Measurements from ENCODE around the gene ASAP3. TPM values are rescaled to one million over a fixed set of nuclear protein-coding genes. Genes with fewer than 3 reads are reported as not detected.

ASAP3 gene
- total and polyA plus RNA-seq, 12 donors = 22.4 to 122 (median 77.3) TPM

DNA sequence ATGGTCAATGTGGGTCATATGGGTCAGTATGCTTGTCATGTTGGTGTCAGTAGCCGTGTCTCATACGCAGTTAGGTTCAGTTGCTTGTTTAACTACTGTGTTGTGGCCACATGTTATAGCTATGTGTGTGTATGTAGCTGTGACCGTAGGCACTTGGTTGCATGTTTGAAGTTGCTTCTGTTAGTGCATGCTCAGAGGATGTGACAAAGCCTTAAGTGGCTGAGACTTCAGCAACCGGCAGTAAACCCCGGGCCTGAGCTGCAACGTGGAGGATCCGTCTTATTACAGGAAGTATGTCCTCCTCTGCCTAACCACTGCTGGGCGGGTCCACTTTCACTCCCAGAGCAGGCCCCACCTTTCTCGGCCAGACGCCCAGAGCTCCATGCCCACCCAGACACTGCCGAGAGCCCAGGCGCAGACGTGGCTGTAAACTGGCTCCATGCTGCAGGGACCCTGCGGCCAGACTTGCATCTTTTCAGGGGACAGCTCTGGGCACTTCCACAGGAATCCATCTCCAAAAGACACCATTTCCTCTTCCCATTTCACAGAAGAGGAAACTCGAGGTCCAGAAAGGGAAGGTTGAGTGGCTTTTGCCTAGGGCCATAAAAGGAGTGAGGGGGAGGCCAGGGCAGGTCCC, 61.6 kb downstream of the ASAP3 start:
- H3K27ac ChIP-seq = peak overlapping the region in 4 of 5 donors; percentile 11 to 89 (median 86)
- peak overlapping the region in 1 of 4 donors; percentile 82 for H3K4me3 ChIP-seq
- 8 to 63% (median 11%) methylated on average over 3 to 15 of the region's 15 CpGs for whole genome bisulfite sequencing, 4 donors
- H3K4me1 ChIP-seq (replicated peaks in 1 of 2) = peaks cover 35 to 48% of the 10 kb centered on the region in 2 donors
- no peaks in the 10 kb centered on the region for H3K36me3 ChIP-seq (replicated peaks in 1 of 2)
- TF ChIP-seq POLR2A (IDR thresholded peaks at IDR 0.05) = peak in 1 of 2 donors; percentile 24
- TF ChIP-seq, protein P1, sequence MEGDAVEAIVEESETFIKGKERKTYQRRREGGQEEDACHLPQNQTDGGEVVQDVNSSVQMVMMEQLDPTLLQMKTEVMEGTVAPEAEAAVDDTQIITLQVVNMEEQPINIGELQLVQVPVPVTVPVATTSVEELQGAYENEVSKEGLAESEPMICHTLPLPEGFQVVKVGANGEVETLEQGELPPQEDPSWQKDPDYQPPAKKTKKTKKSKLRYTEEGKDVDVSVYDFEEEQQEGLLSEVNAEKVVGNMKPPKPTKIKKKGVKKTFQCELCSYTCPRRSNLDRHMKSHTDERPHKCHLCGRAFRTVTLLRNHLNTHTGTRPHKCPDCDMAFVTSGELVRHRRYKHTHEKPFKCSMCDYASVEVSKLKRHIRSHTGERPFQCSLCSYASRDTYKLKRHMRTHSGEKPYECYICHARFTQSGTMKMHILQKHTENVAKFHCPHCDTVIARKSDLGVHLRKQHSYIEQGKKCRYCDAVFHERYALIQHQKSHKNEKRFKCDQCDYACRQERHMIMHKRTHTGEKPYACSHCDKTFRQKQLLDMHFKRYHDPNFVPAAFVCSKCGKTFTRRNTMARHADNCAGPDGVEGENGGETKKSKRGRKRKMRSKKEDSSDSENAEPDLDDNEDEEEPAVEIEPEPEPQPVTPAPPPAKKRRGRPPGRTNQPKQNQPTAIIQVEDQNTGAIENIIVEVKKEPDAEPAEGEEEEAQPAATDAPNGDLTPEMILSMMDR (IDR thresholded peaks at IDR 0.05) = no peak
- intact Hi-C loops (cut with DNase I) = loop anchor here in 1 of 2 donors (10.0 kb wide), 1 partner anchor 112 kb away; the partner anchor contains the start of gene E2F2
- DNase-seq = peak; percentile 60 to 86 (median 77)
- no peaks in the 10 kb centered on the region for H3K9me3 ChIP-seq (replicated peaks in 1 of 3)
- H3K27me3 ChIP-seq = no peaks in the 10 kb centered on the region

DNA sequence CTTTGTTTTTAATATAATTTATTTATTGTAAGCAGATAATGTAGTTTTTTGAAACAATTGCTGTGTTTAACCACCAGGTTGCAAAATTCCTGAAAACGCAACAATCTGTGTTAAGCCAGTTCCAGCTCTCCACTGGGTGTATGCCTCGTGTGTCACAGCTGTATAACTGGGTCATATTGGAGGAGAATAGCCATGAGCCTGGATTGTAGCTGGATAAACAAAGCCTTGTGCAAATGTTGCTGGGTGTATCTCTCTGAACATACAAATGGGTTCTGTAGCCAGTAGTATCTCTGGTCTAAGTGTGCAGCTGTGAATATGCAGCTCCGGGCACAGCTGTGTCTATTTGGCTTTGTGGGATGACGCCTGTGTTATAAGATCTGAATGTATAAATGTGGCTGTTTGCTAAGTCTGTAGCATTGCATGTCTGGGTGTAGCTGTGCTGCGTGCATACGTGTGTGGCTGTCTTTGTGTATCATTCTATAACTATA, 62.2 kb downstream of the ASAP3 start:
- Histone ChIP-seq H3K9me3 (replicated peaks in 1 of 3) (no peaks in the 10 kb centered on the region), H3K27me3 (no peaks in the 10 kb centered on the region), H3K4me3 (peak overlapping the region in 1 of 4 donors; percentile 82), H3K36me3 (replicated peaks in 1 of 2) (peaks cover 0 to 2% of the 10 kb centered on the region in 2 donors), H3K4me1 (replicated peaks in 1 of 2) (peaks cover 36 to 49% of the 10 kb centered on the region in 2 donors), H3K27ac (peak overlapping the region in 4 of 5 donors; percentile 11 to 89 (median 86))
- intact Hi-C loops (cut with DNase I) = loop anchor here in 1 of 2 donors (10.0 kb wide), 1 partner anchor 113 kb away; the partner anchor contains the start of gene E2F2
- 31 to 36% (median 33%) methylated on average over 5 to 6 of the region's 6 CpGs for WGBS, 4 donors
- TF ChIP-seq, protein P1 (IDR thresholded peaks at IDR 0.05) = peak in 5 of 6 experiments; percentile 31 to 60 (median 49)
- TF ChIP-seq POLR2A (IDR thresholded peaks at IDR 0.05) = peak in 1 of 2 donors; percentile 12
- peak in 5 of 7 donors; percentile 46 to 74 (median 71) for DNase-seq

DNA sequence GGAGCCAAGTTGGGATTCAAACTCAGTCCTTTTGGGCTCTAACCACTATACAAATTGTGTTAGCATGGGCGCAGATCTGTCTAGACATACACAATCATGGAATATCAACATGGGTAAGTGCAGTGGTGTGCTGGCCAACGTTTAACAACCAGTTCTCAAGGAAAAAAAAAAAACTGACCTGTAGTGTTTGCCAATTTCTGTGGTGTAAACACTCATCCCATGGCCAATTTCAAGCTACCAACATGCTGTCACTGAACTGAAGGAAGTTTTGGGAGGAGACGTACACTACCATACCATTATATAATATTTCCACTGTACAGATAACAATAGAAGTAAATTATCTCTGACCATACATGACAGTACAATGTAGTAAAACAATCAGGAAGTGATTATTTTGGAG, 62.6 kb downstream of the ASAP3 start:
- WGBS, 4 donors = 45 to 63% (median 57%) methylated on average over 3 of the region's 3 CpGs
- no peak for DNase-seq
- TF ChIP-seq, protein P1 (IDR thresholded peaks at IDR 0.05) = no peak
- no peak for TF ChIP-seq POLR2A (IDR thresholded peaks at IDR 0.05)
- no peaks in the 10 kb centered on the region for H3K27me3 ChIP-seq
- intact Hi-C loops (cut with DNase I) = loop anchor here in 1 of 2 donors (10.0 kb wide), 1 partner anchor 113 kb away; the partner anchor contains the start of gene E2F2
- H3K4me3 ChIP-seq = no peak overlapping the region
- H3K9me3 ChIP-seq (replicated peaks in 1 of 3) = no peaks in the 10 kb centered on the region
- H3K36me3 ChIP-seq (replicated peaks in 1 of 2) = peaks cover 0 to 7% of the 10 kb centered on the region in 2 donors
- H3K4me1 ChIP-seq (replicated peaks in 1 of 2) = peaks cover 36 to 49% of the 10 kb centered on the region in 2 donors
- H3K27ac ChIP-seq = peak overlapping the region in 3 of 5 donors; percentile 11 to 89 (median 87)

DNA sequence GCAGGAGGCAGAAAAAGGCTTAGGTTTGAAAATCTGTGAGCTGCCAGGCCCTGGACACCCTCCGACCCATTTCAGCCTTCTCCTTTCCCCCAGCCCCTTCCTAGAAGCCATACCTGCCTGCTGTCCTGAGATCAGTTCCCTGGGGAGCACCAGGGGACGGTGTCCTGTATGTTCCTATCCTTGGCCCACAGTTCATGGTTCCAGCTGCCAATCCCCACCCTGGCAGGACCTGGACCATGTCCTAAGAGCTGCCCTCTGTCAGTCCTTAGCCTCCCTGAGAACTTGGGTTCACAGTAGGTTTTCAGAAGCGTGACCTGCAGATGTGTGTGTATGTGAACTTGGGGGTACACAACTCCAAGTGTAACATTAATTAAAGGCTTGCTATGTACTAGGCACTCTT, 63.2 kb downstream of the ASAP3 start:
- Histone ChIP-seq H3K27ac (peak overlapping the region in 2 of 5 donors; percentile 87 to 89), H3K9me3 (replicated peaks in 1 of 3) (no peaks in the 10 kb centered on the region)
- TF ChIP-seq POLR2A (IDR thresholded peaks at IDR 0.05) = no peak
- TF ChIP-seq, protein P1 (IDR thresholded peaks at IDR 0.05) = no peak

More for the DNA sequence above, 63.2 kb downstream of the ASAP3 start:
- WGBS, 4 donors = 66 to 96% (median 87%) methylated on average over 2 to 3 of the region's 3 CpGs
- intact Hi-C loops (cut with DNase I) = loop anchor here in 1 of 2 donors (10.0 kb wide), 1 partner anchor 114 kb away; the partner anchor contains the start of gene E2F2
- H3K27me3 ChIP-seq = no peaks in the 10 kb centered on the region
- H3K4me1 ChIP-seq (replicated peaks in 1 of 2) = peaks cover 36 to 49% of the 10 kb centered on the region in 2 donors
- no peak overlapping the region for H3K4me3 ChIP-seq
- peaks cover 0 to 7% of the 10 kb centered on the region in 2 donors for H3K36me3 ChIP-seq (replicated peaks in 1 of 2)
- DNase-seq = no peak

All from adrenal gland (tissue), 12 donors.